Heart left ventricle (tissue), 16 donors: ENCODE measurements around the gene ACP6. TPM values are rescaled to one million over a fixed set of nuclear protein-coding genes. Genes with fewer than 3 reads are reported as not detected.

Source experiments
- ATAC-seq, 4 donors: fragments of 200-7000 bp; cut with Tn5 transposase; one replicate each; pipeline ENCODE4 v1.9.1; 2020 to 2022; ENCODE audit warnings: moderate library complexity in 4 of 4, mild to moderate bottlenecking in 3 of 4, moderate number of reproducible peaks in 1 of 4
- DNase-seq, 5 donors: peaks; one replicate each; pipeline ENCODE4 v3.0.0-alpha.2; 2020
- H3K27ac ChIP-seq, 12 donors: fragments of 200-600 bp; sonication (generic) in 4 of 12; one replicate each; pipeline versions ENCODE4 v1.5.0 to v1.8.0; 2016 to 2022; ENCODE audit warnings: mild to moderate bottlenecking in 2 of 12
- H3K27me3 ChIP-seq, 9 donors: fragments of 200-600 bp; sonication (generic) in 2 of 9; one replicate each; pipeline versions ENCODE4 v1.5.1 to v1.8.0; 2016 to 2022; ENCODE audit warnings: mild to moderate bottlenecking in 3 of 9
- H3K36me3 ChIP-seq, 9 donors: fragments of 200-600 bp; sonication (generic) in 2 of 9; one replicate each; pipeline versions ENCODE4 v1.5.0 to v1.8.0; 2018 to 2022; ENCODE audit warnings: mild to moderate bottlenecking in 2 of 9
- H3K4me1 ChIP-seq, 12 donors: fragments of 200-600 bp; sonication (generic) in 4 of 12; one replicate each; pipeline versions ENCODE4 v1.5.0 to v1.8.0; 2016 to 2022; ENCODE audit warnings: mild to moderate bottlenecking in 3 of 12
- H3K4me3 ChIP-seq, 12 donors: fragments of 200-600 bp; sonication (generic) in 4 of 12; one replicate each; pipeline versions ENCODE4 v1.5.0 to v1.8.0; 2017 to 2022; ENCODE audit warnings: mild to moderate bottlenecking in 9 of 12, moderate library complexity in 4 of 12
- H3K9me3 ChIP-seq, 12 donors: fragments of 200-600 bp; sonication (generic) in 4 of 12; one replicate each; pipeline versions ENCODE4 v1.5.0 to v1.8.0; 2016 to 2022; ENCODE audit warnings: mild to moderate bottlenecking in 1 of 12
- POLR2A ChIP-seq, 2 donors: fragments of 450-650 bp; IDR thresholded peaks; one replicate each; pipeline ENCODE4 v1.6.1; 2017; ENCODE audit warnings: antibody characterized with exemption in 2 of 2, mild to moderate bottlenecking in 2 of 2, moderate library complexity in 2 of 2
- WGBS, 4 donors: extraction: QIAGEN DNeasy Blood & Tissue Kit in 2 of 4; methylation state at CpG; one replicate each; pipeline versions ENCODE4 v1.1.5 to v1.1.7; 2013 to 2018; 5-methylcytosine and 5-hydroxymethylcytosine counted together
- intact Hi-C, 10 donors: fragments of 100-400 bp; cut with DNase I; formaldehyde crosslinking; loops; one replicate each; pipeline versions ENCODE4 v1.11.1 to v1.14.2; 2022
- polyA plus RNA-seq, 2 donors: library from polyadenylated mRNA; stranded (reverse); fragments of 200-250 nt; gene quantifications; one replicate each; pipeline ENCODE4 v1.2.3, GENCODE V29; 2013
- total RNA-seq, 9 donors: library from RNA; depleted of rRNA in 2 of 9; stranded (reverse); fragments of >200 nt in 2 of 9; fragmentation: NEBNext Ultra II Directional in 3 of 9; extraction: Animal tissue kit (Norgen Biotek cat#: 25700) in 3 of 9; gene quantifications; one replicate each; pipeline versions ENCODE4 v1.1.0 to v1.2.4, GENCODE V29; 2016 to 2023
- TF ChIP-seq, protein P1 (sequence below), 12 donors: fragments of 200-600 bp; sonication (generic) in 4 of 12; IDR thresholded peaks; one replicate each; pipeline versions ENCODE4 v1.5.0 to v1.8.0; 2018 to 2022; ENCODE audit warnings: antibody characterized with exemption in 12 of 12, mild to moderate bottlenecking in 5 of 12
- donor health status: ischemic (EF 13 %, LVEDD 7.1; RV severe dilation, severe dysfunction).
- donor health status: healthy with polysubstance abuse.
- donor health status: DM: no; HTN: yes; CAD: no.
- donor health status: DM: no; HTN: no; CAD: no.
- donor health status: ischemic (EF 25% LVEDD 6.9; RV normal size, moderate dysfunction).
- donor health status: ischemic (EF 25% LVEDD 5.7; RV mildly dilated, moderate dysfunction).
- donor health status: healthy.
- donor health status: DM: yes; HTN: yes; CAD: no.
- donor health status: ischemic (EF 35%, LVEDD 5.7; RV mildly dilated, moderate dysfunction).
- donor health status: nonischemic (EF 11% LVEDD 7.7; RV severe dilation, severe dysfunction).
- donor health status: DM: yes; HTN: yes; CAD: no.
- donor health status: PGD.
- donor health status: ischemic (EF 29% LVEDD 5.4; RV normal size, mild dysfunction).
- donor health status: nonischemic (EF 23%, LVEDD 6.1; RV moderate dilation, normal function).

ACP6 gene
- total and polyA plus RNA-seq, 11 donors, result 4.0 to 27.8 (median 13.6) TPM

DNA sequence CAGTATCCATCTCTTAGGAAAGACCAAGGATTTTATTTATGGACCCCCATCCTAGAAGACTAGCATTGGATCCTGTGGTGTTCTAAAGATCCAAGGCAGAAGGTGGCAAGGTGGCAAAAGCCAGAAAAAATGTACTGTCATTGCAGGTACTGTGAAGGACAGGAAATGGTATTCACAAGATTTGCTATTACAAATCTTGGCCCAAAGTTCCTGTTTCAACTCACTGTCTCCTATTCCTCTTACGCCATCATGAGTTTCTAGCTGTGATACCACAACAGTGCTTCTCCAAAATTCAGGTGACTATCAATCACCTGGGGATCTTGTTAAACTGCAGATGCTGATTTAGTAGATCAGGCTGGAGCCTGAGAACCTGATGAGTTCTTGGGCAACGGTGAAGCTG is 21.4 kb downstream of the ACP6 start:
- ATAC-seq (no peak), DNase-seq (no peak)
- no peak for TF ChIP-seq POLR2A (IDR thresholded peaks at IDR 0.05)
- TF ChIP-seq, protein P1, sequence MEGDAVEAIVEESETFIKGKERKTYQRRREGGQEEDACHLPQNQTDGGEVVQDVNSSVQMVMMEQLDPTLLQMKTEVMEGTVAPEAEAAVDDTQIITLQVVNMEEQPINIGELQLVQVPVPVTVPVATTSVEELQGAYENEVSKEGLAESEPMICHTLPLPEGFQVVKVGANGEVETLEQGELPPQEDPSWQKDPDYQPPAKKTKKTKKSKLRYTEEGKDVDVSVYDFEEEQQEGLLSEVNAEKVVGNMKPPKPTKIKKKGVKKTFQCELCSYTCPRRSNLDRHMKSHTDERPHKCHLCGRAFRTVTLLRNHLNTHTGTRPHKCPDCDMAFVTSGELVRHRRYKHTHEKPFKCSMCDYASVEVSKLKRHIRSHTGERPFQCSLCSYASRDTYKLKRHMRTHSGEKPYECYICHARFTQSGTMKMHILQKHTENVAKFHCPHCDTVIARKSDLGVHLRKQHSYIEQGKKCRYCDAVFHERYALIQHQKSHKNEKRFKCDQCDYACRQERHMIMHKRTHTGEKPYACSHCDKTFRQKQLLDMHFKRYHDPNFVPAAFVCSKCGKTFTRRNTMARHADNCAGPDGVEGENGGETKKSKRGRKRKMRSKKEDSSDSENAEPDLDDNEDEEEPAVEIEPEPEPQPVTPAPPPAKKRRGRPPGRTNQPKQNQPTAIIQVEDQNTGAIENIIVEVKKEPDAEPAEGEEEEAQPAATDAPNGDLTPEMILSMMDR (IDR thresholded peaks at IDR 0.05), result no peak
- H3K4me3 ChIP-seq, result no peak overlapping the region
- H3K4me1 ChIP-seq, result peaks cover 0 to 3% (median 0%) of the 10 kb centered on the region in 12 donors
- no peaks in the 10 kb centered on the region for H3K27me3 ChIP-seq
- H3K36me3 ChIP-seq, result peaks cover 0 to 80% (median 43%) of the 10 kb centered on the region in 9 donors
- H3K27ac ChIP-seq, result peak overlapping the region in 1 of 12 donors; percentile 46
- H3K9me3 ChIP-seq, result no peaks in the 10 kb centered on the region
- WGBS, 4 donors, result 86 to 94% (median 90%) methylated on average over 2 of the region's 2 CpGs
- intact Hi-C loops, result loop anchor here in 1 of 10 donors (5.0 to 10.0 kb wide), 2 partner anchors 243 to 374 kb away; no protein-coding TSS in a partner anchor

DNA sequence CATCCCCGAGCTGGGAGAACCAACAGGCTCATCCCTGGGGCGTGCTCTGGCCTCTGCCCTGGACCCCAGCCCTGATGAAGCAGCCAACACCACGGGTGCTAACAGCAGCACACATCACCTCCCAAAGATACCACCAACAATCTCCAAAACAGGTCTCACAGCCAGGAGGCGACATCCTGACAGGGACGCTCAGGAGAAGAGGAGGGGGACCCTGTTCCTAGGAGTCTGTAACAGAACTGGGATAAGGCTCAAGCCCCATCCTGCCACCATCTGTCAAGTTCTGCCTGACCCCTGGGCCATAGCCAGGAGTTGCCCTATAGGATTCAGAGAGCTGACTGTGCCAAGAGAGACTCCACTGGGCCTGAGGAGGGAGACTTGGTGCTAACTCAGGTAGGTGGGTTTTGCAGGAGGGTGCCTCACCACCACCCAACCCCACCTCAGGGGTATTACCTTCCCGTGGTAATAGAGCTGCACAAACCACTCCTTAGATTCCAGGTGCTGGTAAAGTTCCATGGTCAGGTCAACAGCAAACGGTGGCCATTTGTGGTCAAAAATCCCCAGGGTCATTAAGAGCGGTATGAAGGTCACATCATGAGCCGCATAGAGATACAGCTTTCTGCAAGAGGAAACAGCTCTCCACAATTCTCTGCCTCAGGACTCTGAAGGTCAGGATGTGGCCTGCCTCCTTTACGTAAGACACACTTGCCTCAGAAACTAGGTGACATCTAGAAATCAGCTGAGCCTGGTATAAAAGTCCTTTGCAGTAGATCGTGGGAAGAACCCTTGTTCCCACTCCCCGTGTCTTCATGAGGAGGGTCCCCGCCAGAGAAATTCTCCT is 22.3 kb downstream of the ACP6 start:
- TF ChIP-seq POLR2A (IDR thresholded peaks at IDR 0.05), result no peak
- TF ChIP-seq, protein P1 (IDR thresholded peaks at IDR 0.05), result no peak
- WGBS, 4 donors, result 89 to 92% (median 90%) methylated on average over 12 to 13 of the region's 13 CpGs
- Histone ChIP-seq H3K4me1 (peaks cover 0 to 3% (median 0%) of the 10 kb centered on the region in 12 donors), H3K27me3 (no peaks in the 10 kb centered on the region), H3K36me3 (peaks cover 0 to 83% (median 44%) of the 10 kb centered on the region in 9 donors), H3K27ac (peak overlapping the region in 1 of 12 donors; percentile 46), H3K9me3 (no peaks in the 10 kb centered on the region), H3K4me3 (peak overlapping the region in 1 of 12 donors; percentile 8)
- intact Hi-C loops, result loop anchor here in 1 of 10 donors (5.0 to 10.0 kb wide), 2 partner anchors 244 to 373 kb away; no protein-coding TSS in a partner anchor
- ATAC-seq, result peak in 1 of 4 donors; percentile 42
- no peak for DNase-seq

DNA sequence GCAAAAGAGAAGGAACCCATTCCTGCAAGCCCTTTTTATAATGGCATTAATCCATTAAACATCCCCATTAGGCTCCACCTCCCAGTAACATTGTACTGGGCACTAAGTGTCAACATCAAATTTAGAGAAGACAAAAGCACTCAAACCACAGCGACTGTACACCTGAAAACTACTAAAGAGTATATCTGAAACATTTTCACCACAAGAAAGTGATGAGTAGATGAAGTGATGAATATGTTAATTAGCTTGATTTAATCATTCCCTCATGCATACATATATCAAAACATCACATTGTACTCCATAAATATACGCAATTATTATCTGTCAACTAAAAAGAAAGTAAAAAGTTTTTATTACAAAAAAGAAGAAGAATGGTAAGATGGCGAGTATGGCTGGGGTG is 26.4 kb downstream of the ACP6 start:
- ATAC-seq (no peak), DNase-seq (no peak)
- no peak overlapping the region for H3K27ac ChIP-seq
- intact Hi-C loops, result loop anchor here in 8 of 10 donors (2.0 to 10.0 kb wide), 8 partner anchors 42 to 372 kb away; no protein-coding TSS in a partner anchor
- no peak for TF ChIP-seq POLR2A (IDR thresholded peaks at IDR 0.05)
- TF ChIP-seq, protein P1 (IDR thresholded peaks at IDR 0.05), result no peak
- H3K4me3 ChIP-seq, result no peak overlapping the region
- WGBS, 4 donors, result 88 to 93% (median 93%) methylated on average over 3 of the region's 3 CpGs
- H3K36me3 ChIP-seq, result peaks cover 0 to 49% (median 17%) of the 10 kb centered on the region in 9 donors
- H3K4me1 ChIP-seq, result peaks cover 0 to 14% (median 6%) of the 10 kb centered on the region in 12 donors
- H3K9me3 ChIP-seq, result no peaks in the 10 kb centered on the region
- no peaks in the 10 kb centered on the region for H3K27me3 ChIP-seq
